Peyer's patch (tissue), 4 donors: Measurements from ENCODE around the gene SLC39A11.

Experiments used
- CTCF ChIP-seq, 6 experiments: fragments of 450-650 bp in 4 of 6; fragments of 200-600 bp in 2 of 6; sonication (generic) in 1 of 6; IDR thresholded peaks; one replicate each; pipeline ENCODE4 v1.5.1; 2017 to 2019; ENCODE audit warnings: antibody characterized with exemption in 6 of 6, mild to moderate bottlenecking in 3 of 6, moderate library complexity in 1 of 6
- POLR2A ChIP-seq, 2 donors: fragments of 450-650 bp; IDR thresholded peaks; one replicate each; pipeline ENCODE4 v1.5.1; 2017; ENCODE audit warnings: antibody characterized with exemption in 2 of 2, mild to moderate bottlenecking in 2 of 2, moderate library complexity in 2 of 2

GRCh38 chr17:72901657-72902056, 190.8 kb downstream of the SLC39A11 start:
- TF ChIP-seq CTCF (IDR thresholded peaks at IDR 0.05) (no peak), POLR2A (IDR thresholded peaks at IDR 0.05) (no peak)
